ENCODE measurements around the gene NKPD1.

The NKPD1 gene

GRCh38 chr19:45172611-45173208 is 11.9 kb upstream of the NKPD1 start:
- no peak for DNase-seq (ENCODE audit: low read depth)

- no peak for DNase-seq (ENCODE audit: low read depth)
Measured at GRCh38 chr19:45172173-45172572, 11.4 kb upstream of the NKPD1 start.

- DNase-seq (ENCODE audit: low read depth), result no peak
Measured at GRCh38 chr19:45171211-45171623, 10.4 kb upstream of the NKPD1 start.

GRCh38 chr19:45170146-45171106 is 9.6 kb upstream of the NKPD1 start:
- no peak for DNase-seq (ENCODE audit: low read depth)

GRCh38 chr19:45169602-45170001 is 8.8 kb upstream of the NKPD1 start:
- DNase-seq (ENCODE audit: low read depth), result no peak

GRCh38 chr19:45168767-45169351 is 8.1 kb upstream of the NKPD1 start:
- DNase-seq (ENCODE audit: low read depth), result no peak

GRCh38 chr19:45166723-45167252 is 6.0 kb upstream of the NKPD1 start:
- no peak for DNase-seq (ENCODE audit: low read depth)

GRCh38 chr19:45164577-45165335 is 4.0 kb upstream of the NKPD1 start:
- DNase-seq (ENCODE audit: low read depth), result peak; percentile 42

- DNase-seq (ENCODE audit: low read depth), result no peak
Measured at GRCh38 chr19:45163751-45164460, 3.1 kb upstream of the NKPD1 start.

GRCh38 chr19:45163156-45163555 is 2.4 kb upstream of the NKPD1 start:
- no peak for DNase-seq (ENCODE audit: low read depth)

- DNase-seq (ENCODE audit: low read depth), result no peak
Measured at GRCh38 chr19:45162608-45163143, 1.9 kb upstream of the NKPD1 start.

- DNase-seq (ENCODE audit: low read depth), result no peak
Measured at GRCh38 chr19:45161738-45162607, 1.2 kb upstream of the NKPD1 start.

- DNase-seq (ENCODE audit: low read depth), result no peak
Measured at GRCh38 chr19:45159971-45160324, 834 bp downstream of the NKPD1 start.

- DNase-seq (ENCODE audit: low read depth), result no peak
Measured at GRCh38 chr19:45159210-45159970, 1.4 kb downstream of the NKPD1 start.

GRCh38 chr19:45158503-45159209 is 2.1 kb downstream of the NKPD1 start:
- DNase-seq (ENCODE audit: low read depth), result no peak

GRCh38 chr19:45156751-45157150 is 4.0 kb downstream of the NKPD1 start:
- no peak for DNase-seq (ENCODE audit: low read depth)

GRCh38 chr19:45156011-45156630 is 4.7 kb downstream of the NKPD1 start:
- no peak for DNase-seq (ENCODE audit: low read depth)
